Liver (tissue), 9 donors: Measurements from ENCODE around the gene CDKL4. TPM values are rescaled to one million over a fixed set of nuclear protein-coding genes. Genes with fewer than 3 reads are reported as not detected.

Experiments used
- DNase-seq: peaks from one replicate; pipeline ENCODE4 v3.0.0-alpha.2; 2017; ENCODE audit warnings: low spot score
- H3K27ac ChIP-seq, 2 donors: one replicate each; pipeline ENCODE4 v1.7.0; 2013; ENCODE audit warnings: inconsistent platforms in 2 of 2, low read length in 2 of 2, control low read depth in 1 of 2, low read depth in 1 of 2, mild to moderate bottlenecking in 1 of 2
- H3K27me3 ChIP-seq, 4 donors: one replicate each; pipeline versions ENCODE4 v1.6.1 to v1.7.0; 2013; ENCODE audit warnings: low read length in 3 of 4, inconsistent platforms in 1 of 4, mild to moderate bottlenecking in 1 of 4, moderate library complexity in 1 of 4; ENCODE audit not compliant: control insufficient read depth in 4 of 4, insufficient read depth in 4 of 4
- H3K36me3 ChIP-seq, 4 donors: one replicate each; pipeline versions ENCODE4 v1.6.1 to v1.7.0; 2013; ENCODE audit warnings: low read length in 3 of 4, mild to moderate bottlenecking in 3 of 4, low read depth in 1 of 4, moderate library complexity in 1 of 4; ENCODE audit not compliant: control insufficient read depth in 4 of 4, insufficient read depth in 3 of 4
- H3K4me1 ChIP-seq, 4 donors: one replicate each; pipeline versions ENCODE4 v1.6.1 to v1.7.0; 2013; ENCODE audit warnings: low read length in 3 of 4, mild to moderate bottlenecking in 3 of 4, moderate library complexity in 1 of 4; ENCODE audit not compliant: control insufficient read depth in 4 of 4, insufficient read depth in 4 of 4
- H3K4me3 ChIP-seq, 3 donors: one replicate each; pipeline versions ENCODE4 v1.6.1 to v1.7.0; 2013; ENCODE audit warnings: low read length in 3 of 3, control low read depth in 1 of 3, low read depth in 1 of 3, mild to moderate bottlenecking in 1 of 3
- H3K9ac ChIP-seq, 2 donors: one replicate each; pipeline ENCODE4 v1.7.0; 2013; ENCODE audit warnings: low read length in 2 of 2, mild to moderate bottlenecking in 2 of 2, moderate library complexity in 2 of 2, control low read depth in 1 of 2, low read depth in 1 of 2
- H3K9me3 ChIP-seq, 4 donors: one replicate each; pipeline versions ENCODE4 v1.6.1 to v1.7.0; 2013; ENCODE audit warnings: low read length in 3 of 4; ENCODE audit not compliant: control insufficient read depth in 4 of 4
- EGR1 ChIP-seq, 2 donors: IDR thresholded peaks; 2 replicates each; pipeline ENCODE4 v1.6.1; 2016 to 2018; ENCODE audit warnings: antibody characterized with exemption in 2 of 2, low read depth in 2 of 2
- FOXA1 ChIP-seq: IDR thresholded peaks from 2 replicates; pipeline ENCODE4 v1.6.1; 2016; ENCODE audit warnings: antibody characterized with exemption
- FOXA2 ChIP-seq: IDR thresholded peaks from 2 replicates; pipeline ENCODE4 v1.6.1; 2016; ENCODE audit warnings: antibody characterized with exemption
- GABPA ChIP-seq, 2 donors: IDR thresholded peaks in 1 of 2; conservative IDR thresholded peaks in 1 of 2; 2 replicates each; pipeline ENCODE4 v1.6.1; 2016; ENCODE audit warnings: antibody characterized with exemption in 2 of 2, mild to moderate bottlenecking in 1 of 2, moderate library complexity in 1 of 2
- HNF4A ChIP-seq, 2 donors: conservative IDR thresholded peaks; 2 replicates each; pipeline ENCODE4 v1.6.1; 2016; ENCODE audit warnings: antibody characterized with exemption in 2 of 2, mild to moderate bottlenecking in 2 of 2
- JUND ChIP-seq, 2 donors: IDR thresholded peaks; 2 replicates each; pipeline ENCODE4 v1.6.1; 2016; ENCODE audit warnings: antibody characterized with exemption in 2 of 2
- MAX ChIP-seq: IDR thresholded peaks from 2 replicates; pipeline ENCODE4 v1.6.1; 2016; ENCODE audit warnings: antibody characterized with exemption
- NR2F2 ChIP-seq: IDR thresholded peaks from 2 replicates; pipeline ENCODE4 v1.6.1; 2016; ENCODE audit warnings: antibody characterized with exemption
- RAD21 ChIP-seq, 2 donors: IDR thresholded peaks; 2 replicates each; pipeline ENCODE4 v1.6.1; 2016; ENCODE audit warnings: antibody characterized with exemption in 2 of 2, mild to moderate bottlenecking in 2 of 2
- REST ChIP-seq: IDR thresholded peaks from 2 replicates; pipeline ENCODE4 v1.6.1; 2016; ENCODE audit warnings: antibody characterized with exemption, mild to moderate bottlenecking
- RXRA ChIP-seq, 2 donors: IDR thresholded peaks; 2 replicates each; pipeline ENCODE4 v1.6.1; 2017 to 2018; ENCODE audit warnings: antibody characterized with exemption in 2 of 2, mild to moderate bottlenecking in 1 of 2
- SP1 ChIP-seq: IDR thresholded peaks from 2 replicates; pipeline ENCODE4 v1.6.1; 2018; ENCODE audit warnings: antibody characterized with exemption, mild to moderate bottlenecking
- TAF1 ChIP-seq: conservative IDR thresholded peaks from 2 replicates; pipeline ENCODE4 v1.6.1; 2016; ENCODE audit warnings: antibody characterized with exemption, mild to moderate bottlenecking
- YY1 ChIP-seq: IDR thresholded peaks from 2 replicates; pipeline ENCODE4 v1.6.1; 2016; ENCODE audit warnings: antibody characterized with exemption, mild to moderate bottlenecking
- ZBTB33 ChIP-seq: IDR thresholded peaks from 2 replicates; pipeline ENCODE4 v1.6.1; 2016; ENCODE audit warnings: antibody characterized with exemption
- WGBS: extraction: QIAGEN DNeasy Blood & Tissue Kit; methylation state at CpG from one replicate; pipeline ENCODE4 v1.1.7; 2013; 5-methylcytosine and 5-hydroxymethylcytosine counted together
- polyA plus RNA-seq, 2 donors: library from polyadenylated mRNA; stranded (reverse) in 1 of 2; unstranded in 1 of 2; fragments of 200-250 nt in 1 of 2; fragments of >200 nt in 1 of 2; fragmentation: Nextera tagmentation in 1 of 2; extraction: Ambion mirVana in 1 of 2; gene quantifications; one replicate each; pipeline versions ENCODE4 v1.2.1 to v1.2.3, GENCODE V29; 2013 to 2015
- total RNA-seq, 2 donors: library from RNA; depleted of rRNA; stranded (reverse); fragments of >200 nt; gene quantifications; one replicate each; pipeline ENCODE4 v1.2.3, GENCODE V29; 2014
- TF ChIP-seq, protein P1 (sequence below): IDR thresholded peaks from 2 replicates; pipeline ENCODE4 v1.6.1; 2016; ENCODE audit warnings: antibody characterized with exemption
- TF ChIP-seq, protein P2 (sequence below): fragments of 150-350 bp; IDR thresholded peaks from 2 replicates; pipeline ENCODE4 v1.5.1; 2017; ENCODE audit warnings: improper control_type of control experiment, low read depth, low read length; ENCODE audit not compliant: missing input control
- donor health status: healthy.
- donor health status: healthy.
- donor health status: healthy.
- donor health status: healthy.
- donor health status: healthy.

CDKL4 gene
- total and polyA plus RNA-seq, 4 donors, result 0.25 to 1.1 TPM; not detected in 2

DNA sequence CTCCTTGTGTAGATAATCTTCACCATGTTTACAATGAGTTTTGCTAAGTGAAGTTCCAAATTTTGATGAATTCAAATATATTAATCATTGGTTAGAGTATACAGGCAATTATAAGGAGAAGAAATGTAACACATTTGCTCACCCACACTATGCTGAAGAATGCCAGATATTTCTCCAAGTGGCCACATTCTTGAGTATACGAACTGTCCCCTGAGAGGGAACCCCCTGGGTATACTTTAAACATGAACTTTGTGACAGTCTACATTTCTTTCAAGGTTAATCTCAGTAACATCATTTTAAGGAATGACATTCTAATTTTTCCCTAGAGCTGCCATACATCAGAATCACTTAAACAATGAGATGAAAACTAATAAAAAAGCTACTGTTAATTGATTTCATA is 39.8 kb upstream of the CDKL4 start:
- H3K27me3 ChIP-seq, result no peaks in the 10 kb centered on the region
- H3K4me3 ChIP-seq, result no peak overlapping the region
- no peak overlapping the region for H3K9ac ChIP-seq
- TF ChIP-seq YY1, result no peak
- TF ChIP-seq GABPA (IDR thresholded peaks at IDR 0.05 in 1 of 2, conservative IDR thresholded peaks at IDR 0.05 in 1 of 2), result no peak
- TF ChIP-seq EGR1 (IDR thresholded peaks at IDR 0.05; ENCODE audit: low read depth in 2 of 2), result no peak
- no peak for TF ChIP-seq NR2F2
- no peak for TF ChIP-seq SP1
- TF ChIP-seq MAX, result no peak
- TF ChIP-seq, protein P1, sequence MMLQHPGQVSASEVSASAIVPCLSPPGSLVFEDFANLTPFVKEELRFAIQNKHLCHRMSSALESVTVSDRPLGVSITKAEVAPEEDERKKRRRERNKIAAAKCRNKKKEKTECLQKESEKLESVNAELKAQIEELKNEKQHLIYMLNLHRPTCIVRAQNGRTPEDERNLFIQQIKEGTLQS, result no peak
- TF ChIP-seq ZBTB33, result no peak
- TF ChIP-seq RXRA (IDR thresholded peaks at IDR 0.05), result no peak
- TF ChIP-seq TAF1, result no peak
- TF ChIP-seq FOXA2, result no peak
- TF ChIP-seq JUND (IDR thresholded peaks at IDR 0.05), result no peak
- no peak for TF ChIP-seq REST
- TF ChIP-seq FOXA1, result no peak
- WGBS, result 88% methylated on average over 1 of the region's 1 CpG
- no peak overlapping the region for H3K27ac ChIP-seq
- H3K36me3 ChIP-seq, result peaks cover 8 to 22% (median 19%) of the 10 kb centered on the region in 4 donors
- no peaks in the 10 kb centered on the region for H3K9me3 ChIP-seq
- H3K4me1 ChIP-seq, result no peaks in the 10 kb centered on the region
- DNase-seq, result no peak

- Histone ChIP-seq H3K4me3 (no peak overlapping the region), H3K27ac (no peak overlapping the region), H3K27me3 (no peaks in the 10 kb centered on the region), H3K9ac (no peak overlapping the region), H3K36me3 (peaks cover 9 to 23% (median 17%) of the 10 kb centered on the region in 4 donors), H3K9me3 (no peaks in the 10 kb centered on the region), H3K4me1 (no peaks in the 10 kb centered on the region)
- 97% methylated on average over 3 of the region's 3 CpGs for WGBS
- DNase-seq, result no peak
- TF ChIP-seq, protein P2, sequence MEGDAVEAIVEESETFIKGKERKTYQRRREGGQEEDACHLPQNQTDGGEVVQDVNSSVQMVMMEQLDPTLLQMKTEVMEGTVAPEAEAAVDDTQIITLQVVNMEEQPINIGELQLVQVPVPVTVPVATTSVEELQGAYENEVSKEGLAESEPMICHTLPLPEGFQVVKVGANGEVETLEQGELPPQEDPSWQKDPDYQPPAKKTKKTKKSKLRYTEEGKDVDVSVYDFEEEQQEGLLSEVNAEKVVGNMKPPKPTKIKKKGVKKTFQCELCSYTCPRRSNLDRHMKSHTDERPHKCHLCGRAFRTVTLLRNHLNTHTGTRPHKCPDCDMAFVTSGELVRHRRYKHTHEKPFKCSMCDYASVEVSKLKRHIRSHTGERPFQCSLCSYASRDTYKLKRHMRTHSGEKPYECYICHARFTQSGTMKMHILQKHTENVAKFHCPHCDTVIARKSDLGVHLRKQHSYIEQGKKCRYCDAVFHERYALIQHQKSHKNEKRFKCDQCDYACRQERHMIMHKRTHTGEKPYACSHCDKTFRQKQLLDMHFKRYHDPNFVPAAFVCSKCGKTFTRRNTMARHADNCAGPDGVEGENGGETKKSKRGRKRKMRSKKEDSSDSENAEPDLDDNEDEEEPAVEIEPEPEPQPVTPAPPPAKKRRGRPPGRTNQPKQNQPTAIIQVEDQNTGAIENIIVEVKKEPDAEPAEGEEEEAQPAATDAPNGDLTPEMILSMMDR, result no peak
- TF ChIP-seq MAX, result no peak
- no peak for TF ChIP-seq REST
- no peak for TF ChIP-seq TAF1
- TF ChIP-seq YY1, result no peak
- TF ChIP-seq RAD21 (IDR thresholded peaks at IDR 0.05), result no peak
- TF ChIP-seq, protein P1, result no peak
- no peak for TF ChIP-seq NR2F2
- no peak for TF ChIP-seq JUND (IDR thresholded peaks at IDR 0.05)
- TF ChIP-seq FOXA2, result no peak
- TF ChIP-seq RXRA (IDR thresholded peaks at IDR 0.05), result no peak
- TF ChIP-seq GABPA (IDR thresholded peaks at IDR 0.05 in 1 of 2, conservative IDR thresholded peaks at IDR 0.05 in 1 of 2), result no peak
- no peak for TF ChIP-seq EGR1 (IDR thresholded peaks at IDR 0.05; ENCODE audit: low read depth in 2 of 2)
- TF ChIP-seq HNF4A (conservative IDR thresholded peaks at IDR 0.05), result no peak
- no peak for TF ChIP-seq SP1
Observed at GRCh38 chr2:39281391-39281790, 37.6 kb upstream of the CDKL4 start.
